Stimulated activated CD8-positive, alpha-beta memory T cell treated with anti-CD3 and anti-CD28 coated beads, Interleukin-7, amount 100 ng/mL, for 24 hours (primary cell): Measurements from ENCODE around the gene HPS1.

Experiments used
- DNase-seq: peaks from one replicate; pipeline ENCODE4 v3.0.0-alpha.2; 2020; ENCODE audit warnings: low read depth

Gene HPS1

GRCh38 chr10:98432330-98432729 is 14.4 kb downstream of the HPS1 start:
- no peak for DNase-seq

- no peak for DNase-seq
Measured at GRCh38 chr10:98431016-98431415, 15.7 kb downstream of the HPS1 start.

- no peak for DNase-seq
Measured at GRCh38 chr10:98430427-98430826, 16.3 kb downstream of the HPS1 start.

GRCh38 chr10:98429320-98430072 is 17.2 kb downstream of the HPS1 start:
- no peak for DNase-seq

GRCh38 chr10:98427011-98427515 is 19.7 kb downstream of the HPS1 start:
- no peak for DNase-seq

GRCh38 chr10:98425511-98426352 is 21.0 kb downstream of the HPS1 start:
- DNase-seq, result no peak

- DNase-seq, result no peak
Measured at GRCh38 chr10:98424295-98425254, 22.2 kb downstream of the HPS1 start.

- DNase-seq, result no peak
Measured at GRCh38 chr10:98423691-98424120, 23.0 kb downstream of the HPS1 start.

GRCh38 chr10:98422182-98422581 is 24.6 kb downstream of the HPS1 start:
- no peak for DNase-seq

- no peak for DNase-seq
Measured at GRCh38 chr10:98420786-98421185, 25.9 kb downstream of the HPS1 start.

- DNase-seq, result no peak
Measured at GRCh38 chr10:98419469-98420261, 27.1 kb downstream of the HPS1 start.

- no peak for DNase-seq
Measured at GRCh38 chr10:98418665-98419468, 27.9 kb downstream of the HPS1 start.

GRCh38 chr10:98417973-98418664 is 28.6 kb downstream of the HPS1 start:
- no peak for DNase-seq

GRCh38 chr10:98417481-98417959 is 29.2 kb downstream of the HPS1 start:
- DNase-seq, result no peak

GRCh38 chr10:98416606-98417388 is 29.9 kb downstream of the HPS1 start:
- DNase-seq, result no peak

- no peak for DNase-seq
Measured at GRCh38 chr10:98415731-98416119, 31.0 kb downstream of the HPS1 start.

GRCh38 chr10:98414932-98415730 is 31.6 kb downstream of the HPS1 start, which contains the start of gene PYROXD2:
TSS of gene PYROXD2 (minus strand) at chr10:98415182. CDS start at chr10:98415135, 47 bp downstream.
- no peak for DNase-seq

GRCh38 chr10:98414578-98414931 is 32.2 kb downstream of the HPS1 start:
- no peak for DNase-seq
